Lower leg skin (tissue), 4 donors: ENCODE measurements around the gene DAW1. TPM values are rescaled to one million over a fixed set of nuclear protein-coding genes. Genes with fewer than 3 reads are reported as not detected.
A peak's percentile ranks its signal among the peaks of the same experiment; 100 is the strongest.

Experiments used
- DNase-seq, 2 donors: peaks; one replicate each; pipeline ENCODE4 v3.0.0-alpha.2; 2019; ENCODE audit warnings: low spot score in 2 of 2
- H3K4me3 ChIP-seq: fragments of 200-600 bp; sonication (generic); 2 replicates; pipeline ENCODE4 v1.5.1; 2017; ENCODE audit warnings: mild to moderate bottlenecking, low read depth; ENCODE audit not compliant: poor library complexity, severe bottlenecking
- CTCF ChIP-seq, 3 donors: fragments of 450-650 bp; IDR thresholded peaks; one replicate each; pipeline ENCODE4 v1.5.1; 2016; ENCODE audit warnings: antibody characterized with exemption in 3 of 3, mild to moderate bottlenecking in 3 of 3, moderate library complexity in 2 of 3
- POLR2A ChIP-seq, 2 donors: fragments of 450-650 bp; IDR thresholded peaks; one replicate each; pipeline ENCODE4 v1.6.1; 2016 to 2017; ENCODE audit warnings: antibody characterized with exemption in 2 of 2, mild to moderate bottlenecking in 1 of 2, moderate library complexity in 1 of 2
- WGBS, 2 donors: methylation state at CpG; one replicate each; pipeline ENCODE4 v1.1.5; 2018; 5-methylcytosine and 5-hydroxymethylcytosine counted together
- intact Hi-C: fragments of 100-400 bp; cut with DNase I; formaldehyde crosslinking; loops from one replicate; pipeline ENCODE4 v1.15.0; 2023; ENCODE audit warnings: low total_unique reads
- total RNA-seq, 4 donors: library from RNA; depleted of rRNA; stranded (reverse); fragments of >200 nt; gene quantifications; one replicate each; pipeline ENCODE4 v1.1.0, GENCODE V29; 2016

Gene DAW1
- total RNA-seq, 4 donors from 2014 or later, result 0.25 to 1.8 (median 0.49) TPM; not detected in 1

DNA sequence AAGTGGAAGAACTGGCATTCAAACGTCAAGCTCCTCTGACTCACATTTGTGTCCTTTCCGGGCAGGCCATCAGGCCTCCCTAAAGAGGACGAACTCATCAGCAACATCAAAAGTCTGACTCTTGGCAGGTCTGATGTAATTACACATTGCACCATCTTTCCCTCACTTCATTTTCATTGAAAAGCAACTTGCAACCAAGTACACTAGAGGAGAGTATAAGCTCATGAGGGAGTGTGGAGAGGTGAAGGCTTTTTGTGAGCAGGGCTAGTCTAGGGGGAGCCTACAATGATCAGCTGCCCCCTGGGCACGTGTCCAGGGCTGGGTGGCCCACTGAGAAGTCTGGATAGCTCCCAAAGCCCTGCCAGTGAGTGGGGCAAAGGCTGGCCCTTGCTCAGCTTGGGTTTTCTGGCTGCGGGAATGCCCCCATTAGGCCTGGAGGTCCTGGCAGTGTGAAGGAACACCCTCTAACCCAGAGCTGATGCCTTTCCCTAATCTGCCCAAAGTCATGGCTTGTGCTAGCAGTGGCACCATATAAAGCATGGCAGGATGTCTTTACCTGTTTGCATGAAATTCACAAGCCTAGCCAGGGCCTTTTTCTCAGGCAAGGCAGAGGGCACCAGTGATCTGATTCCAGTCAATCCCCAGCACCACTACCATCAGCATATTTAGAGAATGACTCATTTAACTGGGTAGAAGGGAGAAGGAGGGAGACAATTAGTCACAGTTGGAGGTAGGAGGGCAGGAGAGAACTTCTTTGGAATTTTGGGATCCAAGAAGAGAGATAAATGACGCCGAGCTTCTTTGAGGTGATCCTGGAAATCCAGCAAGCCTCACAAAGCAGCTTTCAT is 8.5 kb upstream of the DAW1 start:
- 60 to 63% methylated on average over 7 of the region's 7 CpGs for WGBS, 2 donors
- intact Hi-C loops, result no loop called here
- peak in 1 of 2 donors; percentile 51 for DNase-seq
- no peak overlapping the region for H3K4me3 ChIP-seq
- TF ChIP-seq CTCF (IDR thresholded peaks at IDR 0.05) (no peak), POLR2A (IDR thresholded peaks at IDR 0.05) (no peak)

- H3K4me3 ChIP-seq, result no peak overlapping the region
- no peak for TF ChIP-seq POLR2A (IDR thresholded peaks at IDR 0.05)
- no peak for TF ChIP-seq CTCF (IDR thresholded peaks at IDR 0.05)
- no peak for DNase-seq
- WGBS, 2 donors, result 43 to 45% methylated on average over 9 of the region's 9 CpGs
- intact Hi-C loops, result no loop called here
Observed at GRCh38 chr2:227864161-227864756, 7.2 kb upstream of the DAW1 start.

DNA sequence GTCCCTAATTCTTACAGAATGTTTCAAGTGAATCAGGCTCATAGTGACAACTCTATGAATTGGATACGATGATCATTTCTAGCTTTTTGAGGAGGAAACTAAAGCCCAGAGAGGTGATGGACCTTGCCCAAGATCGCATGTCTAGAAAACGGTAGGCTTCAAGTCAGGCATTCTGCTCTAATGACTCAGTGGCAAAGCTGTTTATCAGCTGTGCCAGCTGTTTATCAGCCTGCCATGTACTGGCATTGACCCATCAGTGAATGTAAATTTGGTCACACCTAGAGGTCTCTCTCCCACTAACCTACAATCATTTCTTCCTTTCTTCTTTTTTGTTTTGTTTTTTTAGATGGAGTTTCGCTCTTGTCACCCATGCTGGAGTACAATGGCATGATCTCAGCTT is 6.1 kb upstream of the DAW1 start:
- DNase-seq, result no peak
- no peak overlapping the region for H3K4me3 ChIP-seq
- 69 to 80% methylated on average over 4 of the region's 4 CpGs for WGBS, 2 donors
- intact Hi-C loops, result no loop called here
- TF ChIP-seq POLR2A (IDR thresholded peaks at IDR 0.05) (no peak), CTCF (IDR thresholded peaks at IDR 0.05) (no peak)

- WGBS, 2 donors, result 88 to 90% methylated on average over 2 of the region's 2 CpGs
- intact Hi-C loops, result no loop called here
- H3K4me3 ChIP-seq, result no peak overlapping the region
- no peak for TF ChIP-seq CTCF (IDR thresholded peaks at IDR 0.05)
- TF ChIP-seq POLR2A (IDR thresholded peaks at IDR 0.05), result no peak
- no peak for DNase-seq
Observed at GRCh38 chr2:227867386-227867785, 4.0 kb upstream of the DAW1 start.

DNA sequence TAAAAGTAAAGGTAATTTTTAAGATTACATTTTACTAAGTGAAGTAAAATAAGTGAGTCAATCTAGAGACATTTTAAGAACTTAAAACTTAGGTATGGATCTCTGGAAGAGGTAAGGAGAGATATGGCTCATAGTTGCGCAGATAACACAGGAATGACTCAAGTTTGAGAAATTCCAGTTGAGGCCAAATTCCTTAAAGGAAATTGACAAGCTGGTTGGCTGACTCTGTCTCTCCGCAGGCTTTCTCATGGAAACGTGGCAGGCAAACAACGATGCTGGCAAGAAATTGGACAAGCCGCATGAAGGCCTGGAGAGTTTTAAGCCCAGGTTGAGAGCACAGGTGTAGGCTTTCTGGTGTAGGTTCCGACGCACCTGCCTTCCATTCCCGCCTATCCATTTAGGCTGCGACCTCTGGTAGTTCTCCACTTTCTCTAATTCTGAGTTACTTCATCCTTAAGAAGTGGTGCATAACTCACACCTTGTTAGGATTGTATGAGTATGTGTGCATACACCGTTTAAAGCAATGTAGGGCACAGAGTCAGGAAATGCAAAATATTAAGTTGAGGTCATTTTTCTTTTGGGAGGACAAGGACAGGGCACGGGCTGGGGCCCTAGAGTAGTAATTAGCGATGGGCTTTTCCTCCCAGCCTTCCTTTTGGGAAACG is 589 bp upstream of the DAW1 start:
- H3K4me3 ChIP-seq, result no peak overlapping the region
- DNase-seq, result no peak
- 49 to 57% methylated on average over 13 of the region's 13 CpGs for WGBS, 2 donors
- TF ChIP-seq CTCF (IDR thresholded peaks at IDR 0.05), result no peak
- no peak for TF ChIP-seq POLR2A (IDR thresholded peaks at IDR 0.05)
- intact Hi-C loops, result no loop called here
